ENCODE data around the gene NCOA7.
"Not testable (repeated sequence)": the region's sequence is repeated elsewhere in the genome, so short reads cannot be mapped to it uniquely, and the experiment has no call there.

Gene NCOA7

DNA sequence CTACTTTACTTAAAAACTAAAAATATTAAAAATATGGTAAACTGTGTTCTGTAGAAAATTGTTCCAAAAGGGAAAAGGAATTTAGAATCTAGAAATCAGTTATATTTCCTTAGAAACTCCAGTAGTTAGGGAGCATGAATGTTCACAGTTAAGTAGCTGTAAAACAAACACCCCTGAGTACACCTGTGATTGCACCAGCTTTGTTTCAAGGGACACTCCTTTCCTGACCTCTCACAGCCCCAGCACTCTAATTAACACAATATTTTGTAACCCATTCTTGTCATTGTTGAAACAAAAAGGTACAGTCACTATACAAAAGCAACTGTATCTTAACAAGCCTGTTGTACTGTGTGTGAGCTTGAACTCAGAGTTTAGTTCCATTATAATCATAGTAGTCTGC lies 72.3 kb downstream of the NCOA7 start:
- no peak for DNase-seq (ENCODE audit: extremely low read depth in 1 of 2, low read depth in 1 of 2)

DNA sequence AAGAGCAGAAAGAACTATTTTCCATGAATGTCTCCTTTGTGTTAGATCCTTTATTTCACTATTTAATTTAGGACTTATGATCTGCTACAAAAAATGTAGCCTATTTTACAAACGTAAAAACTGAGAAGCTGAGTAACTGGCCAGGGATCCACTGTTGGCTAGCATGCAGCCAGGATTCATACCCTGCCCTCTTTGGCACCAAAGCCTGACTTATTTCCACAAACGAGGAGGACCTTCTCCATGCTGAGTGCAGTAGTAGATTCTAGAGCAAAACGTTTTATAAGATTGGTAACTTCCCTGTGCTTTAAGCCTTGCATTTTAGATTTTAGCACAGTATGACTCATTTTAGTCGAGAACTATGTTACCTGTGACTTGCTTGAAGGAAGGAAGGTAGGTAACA lies 74.3 kb downstream of the NCOA7 start:
- no peak for DNase-seq (ENCODE audit: extremely low read depth in 1 of 2, low read depth in 1 of 2)

- DNase-seq (ENCODE audit: extremely low read depth in 1 of 2, low read depth in 1 of 2): no peak
Observed at GRCh38 chr6:125866433-125866832, 75.7 kb downstream of the NCOA7 start.

DNA sequence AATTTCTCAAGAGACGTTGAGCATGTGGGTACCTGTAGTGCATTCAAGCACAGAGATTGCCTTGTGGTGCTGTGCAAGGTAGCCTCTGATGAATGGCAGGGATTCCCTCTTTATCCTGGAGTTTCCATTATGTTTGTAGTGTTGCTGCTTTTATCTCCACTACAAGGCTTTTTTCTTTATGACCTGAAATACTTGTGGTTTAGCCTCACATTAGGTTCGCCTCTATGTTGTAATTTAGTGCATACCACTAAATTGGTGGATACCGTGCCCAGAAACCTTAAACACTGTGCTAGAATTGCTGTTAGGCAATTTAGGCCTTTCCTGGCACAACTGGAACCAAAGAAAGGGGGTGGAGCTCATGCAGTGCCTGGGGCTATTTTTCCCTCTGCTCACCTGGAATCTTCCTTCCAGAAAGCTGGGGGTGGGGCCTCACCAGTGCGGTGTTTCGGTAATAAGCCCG lies 76.8 kb downstream of the NCOA7 start:
- no peak for DNase-seq (ENCODE audit: extremely low read depth in 1 of 2, low read depth in 1 of 2)

- no peak for DNase-seq (ENCODE audit: extremely low read depth in 1 of 2, low read depth in 1 of 2)
Observed at GRCh38 chr6:125868252-125868651, 77.5 kb downstream of the NCOA7 start.

DNA sequence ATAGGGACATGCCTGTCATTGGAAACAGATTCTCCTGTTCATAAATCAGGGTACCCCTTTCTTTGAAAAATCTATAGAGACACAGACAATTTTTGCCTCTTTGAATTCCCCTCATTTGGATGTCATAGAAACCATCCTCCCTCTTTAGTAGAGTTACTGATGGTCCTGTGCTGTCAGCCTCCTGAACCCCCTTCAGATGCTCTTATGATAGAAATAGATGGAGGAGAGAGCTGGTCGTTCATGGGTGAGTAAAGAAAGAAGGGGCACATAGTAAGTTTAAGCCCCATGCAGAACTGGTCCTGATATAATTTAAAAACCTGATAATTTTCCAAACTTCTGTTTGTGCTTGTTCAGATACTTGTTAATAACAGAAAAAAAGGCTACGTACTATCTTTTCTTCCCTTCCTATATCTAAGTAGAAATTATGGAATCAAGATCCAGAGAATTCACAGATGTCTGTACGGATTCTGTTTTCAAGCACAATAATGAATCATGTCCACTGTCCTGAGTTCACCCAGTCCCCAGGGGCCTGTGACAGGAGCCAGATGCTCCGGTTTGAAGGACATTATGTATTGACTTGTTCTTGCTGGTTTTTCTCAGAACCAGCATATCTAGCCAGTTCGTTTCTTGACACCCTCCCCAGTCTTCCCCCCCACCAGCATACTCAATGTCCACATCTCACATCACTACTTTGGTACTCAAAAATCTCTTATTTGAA lies 78.1 kb downstream of the NCOA7 start:
- no peak for DNase-seq (ENCODE audit: extremely low read depth in 1 of 2, low read depth in 1 of 2)

- DNase-seq (ENCODE audit: extremely low read depth in 1 of 2, low read depth in 1 of 2): no peak
Observed at GRCh38 chr6:125869427-125869826, 78.7 kb downstream of the NCOA7 start.

DNA sequence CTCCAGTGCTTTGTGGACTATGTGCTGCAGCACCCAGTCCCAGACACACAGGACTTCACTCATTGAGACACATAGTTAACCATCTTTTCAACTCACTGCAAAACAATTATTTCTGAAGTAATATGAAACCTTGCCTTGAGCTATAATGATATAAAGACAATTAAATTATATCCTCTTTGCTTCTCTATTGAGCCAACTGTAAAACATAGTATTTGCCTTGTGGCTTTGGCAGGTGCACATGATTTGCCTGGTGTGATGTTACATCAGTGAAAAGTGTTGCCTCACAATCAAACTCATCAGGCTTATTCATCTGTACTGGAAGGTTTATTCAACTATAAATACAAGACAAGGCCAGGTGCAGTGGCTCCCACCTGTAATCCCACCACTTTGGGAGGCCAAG lies 80.6 kb downstream of the NCOA7 start:
- DNase-seq (ENCODE audit: extremely low read depth in 1 of 2, low read depth in 1 of 2): no peak

DNA sequence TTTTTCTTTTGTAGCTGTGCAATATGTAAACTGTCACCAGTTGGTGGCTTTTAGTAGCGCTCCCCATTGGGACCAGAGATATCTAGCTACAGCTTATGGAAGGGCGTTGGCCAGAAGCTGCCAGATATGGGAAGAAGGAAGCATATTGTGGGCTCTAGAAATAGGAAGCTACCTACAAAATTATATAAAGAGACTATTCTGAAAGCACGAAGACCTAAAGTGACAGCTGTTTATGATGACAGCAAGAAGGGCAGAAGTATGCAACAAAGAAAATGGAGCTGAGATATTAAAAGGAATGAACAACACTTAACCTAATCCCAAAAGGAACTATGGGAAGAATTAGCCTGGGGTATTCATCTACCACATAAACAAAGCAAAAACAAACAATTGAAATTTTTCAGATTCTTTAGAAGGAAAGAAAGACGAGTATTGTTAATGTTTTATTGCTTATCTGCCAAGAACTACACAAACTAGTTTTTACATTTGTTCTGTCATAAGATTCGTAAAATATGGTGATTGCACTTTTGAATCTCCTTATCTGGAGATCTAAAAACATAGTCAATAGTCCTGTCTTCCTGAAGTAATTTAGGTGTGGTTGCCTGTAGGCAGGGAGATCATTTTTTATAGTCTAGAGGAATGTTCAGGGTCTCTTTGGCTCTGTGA lies 81.6 kb downstream of the NCOA7 start:
- DNase-seq (ENCODE audit: extremely low read depth in 1 of 2, low read depth in 1 of 2): no peak

DNA sequence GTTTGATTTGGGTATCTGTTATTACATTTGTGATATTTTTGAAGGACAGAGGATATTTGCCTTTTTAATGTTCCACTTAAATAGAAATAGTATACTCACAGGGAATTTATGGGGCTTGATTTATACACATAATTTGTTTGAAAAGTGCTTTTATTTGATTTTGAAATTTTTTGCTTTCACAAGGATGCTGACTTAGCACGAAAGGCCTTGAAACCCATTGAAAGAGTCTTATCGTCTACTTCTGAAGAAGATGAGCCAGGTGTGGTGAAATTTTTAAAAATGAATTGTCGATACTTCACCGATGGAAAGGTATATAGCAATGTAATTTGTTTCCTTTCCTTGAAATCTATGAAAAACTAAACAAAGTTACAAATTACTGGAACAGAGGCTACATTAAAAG lies 91.5 kb downstream of the NCOA7 start:
- DNase-seq (ENCODE audit: extremely low read depth in 1 of 2, low read depth in 1 of 2): no peak

DNA sequence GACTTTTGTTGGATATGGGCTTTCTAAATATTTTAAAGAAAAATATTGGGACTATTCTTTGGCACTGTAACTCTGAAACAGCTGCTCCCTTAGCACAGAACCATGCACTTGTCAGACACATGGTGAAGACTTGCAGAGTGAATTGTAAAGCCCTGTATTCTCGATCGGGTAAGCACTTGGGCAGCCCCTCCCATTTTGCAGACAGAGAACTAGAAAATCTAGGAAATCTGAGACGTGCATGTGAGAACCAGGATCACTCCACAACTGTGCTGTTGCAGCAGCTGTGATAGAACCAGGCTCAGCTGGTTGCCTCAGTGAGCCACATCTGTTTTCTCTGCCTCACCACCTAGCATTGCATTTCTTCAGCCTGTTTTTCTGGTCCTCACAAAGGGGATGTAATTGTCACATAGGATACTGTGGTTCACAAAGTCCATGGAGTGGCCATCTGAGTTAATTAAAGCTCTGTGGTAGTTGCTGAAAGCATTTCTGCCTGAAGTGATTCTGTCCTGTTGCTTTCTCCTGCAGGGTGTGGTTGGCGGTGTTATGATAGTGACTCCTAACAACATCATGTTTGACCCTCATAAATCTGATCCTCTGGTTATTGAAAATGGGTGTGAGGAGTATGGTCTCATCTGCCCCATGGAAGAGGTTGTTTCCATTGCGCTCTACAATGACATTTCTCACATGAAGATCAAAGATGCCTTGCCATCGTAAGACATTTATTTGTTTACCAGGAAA lies 94.0 kb downstream of the NCOA7 start:
- no peak for DNase-seq (ENCODE audit: extremely low read depth in 1 of 2, low read depth in 1 of 2)

DNA sequence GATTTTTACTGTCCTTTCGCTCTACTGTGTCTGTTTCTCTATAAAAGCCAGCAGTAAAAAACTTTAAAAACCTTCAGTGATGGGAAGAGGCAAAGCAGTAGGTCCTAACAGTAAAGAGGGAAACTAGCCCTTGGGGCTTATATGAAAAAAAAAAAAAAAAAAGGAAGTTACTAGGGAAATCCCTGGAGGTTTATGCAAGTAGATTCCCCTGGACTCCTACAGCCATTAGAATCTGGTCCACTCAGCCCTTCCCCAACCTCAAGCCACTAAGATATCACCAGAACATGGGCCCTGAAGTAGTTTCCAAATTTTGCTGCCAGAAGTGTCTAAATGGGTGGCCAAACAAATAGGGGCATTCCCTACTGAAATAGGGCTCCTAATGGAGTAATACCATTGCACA lies 95.3 kb downstream of the NCOA7 start:
- no peak for DNase-seq (ENCODE audit: extremely low read depth in 1 of 2, low read depth in 1 of 2)

GRCh38 chr6:125886914-125887313 lies 96.2 kb downstream of the NCOA7 start:
- no peak for DNase-seq (ENCODE audit: extremely low read depth in 1 of 2, low read depth in 1 of 2)

- DNase-seq (ENCODE audit: extremely low read depth in 1 of 2, low read depth in 1 of 2): no peak
Observed at GRCh38 chr6:125887372-125887771, 96.6 kb downstream of the NCOA7 start.

GRCh38 chr6:125888989-125889656 lies 98.4 kb downstream of the NCOA7 start:
- no peak for DNase-seq (ENCODE audit: extremely low read depth in 1 of 2, low read depth in 1 of 2)

DNA sequence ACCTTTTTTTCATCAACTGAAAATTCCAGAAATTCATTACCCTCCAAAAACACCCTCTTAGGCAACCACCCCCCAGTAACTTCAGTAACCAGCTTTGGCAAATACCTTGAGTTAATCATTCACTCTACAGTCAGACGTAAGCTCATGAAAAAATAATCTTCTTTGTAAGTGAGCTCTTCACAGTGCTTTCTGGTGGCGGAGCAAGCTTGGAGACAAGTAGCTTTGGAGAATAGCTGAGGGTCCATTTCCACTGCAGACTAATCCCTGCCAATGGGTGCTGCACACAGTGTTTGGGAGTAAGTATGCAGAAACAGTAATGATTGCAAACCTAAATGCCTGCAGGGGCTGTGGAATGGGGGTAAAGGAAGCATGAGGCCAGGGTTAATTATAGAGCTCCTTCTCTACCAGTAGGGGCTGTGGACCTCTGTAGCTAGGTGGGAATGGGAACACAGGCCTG lies 109.0 kb downstream of the NCOA7 start:
- no peak for DNase-seq (ENCODE audit: extremely low read depth in 1 of 2, low read depth in 1 of 2)

- no peak for DNase-seq (ENCODE audit: extremely low read depth in 1 of 2, low read depth in 1 of 2)
Observed at GRCh38 chr6:125904871-125905270, 114.1 kb downstream of the NCOA7 start.

DNA sequence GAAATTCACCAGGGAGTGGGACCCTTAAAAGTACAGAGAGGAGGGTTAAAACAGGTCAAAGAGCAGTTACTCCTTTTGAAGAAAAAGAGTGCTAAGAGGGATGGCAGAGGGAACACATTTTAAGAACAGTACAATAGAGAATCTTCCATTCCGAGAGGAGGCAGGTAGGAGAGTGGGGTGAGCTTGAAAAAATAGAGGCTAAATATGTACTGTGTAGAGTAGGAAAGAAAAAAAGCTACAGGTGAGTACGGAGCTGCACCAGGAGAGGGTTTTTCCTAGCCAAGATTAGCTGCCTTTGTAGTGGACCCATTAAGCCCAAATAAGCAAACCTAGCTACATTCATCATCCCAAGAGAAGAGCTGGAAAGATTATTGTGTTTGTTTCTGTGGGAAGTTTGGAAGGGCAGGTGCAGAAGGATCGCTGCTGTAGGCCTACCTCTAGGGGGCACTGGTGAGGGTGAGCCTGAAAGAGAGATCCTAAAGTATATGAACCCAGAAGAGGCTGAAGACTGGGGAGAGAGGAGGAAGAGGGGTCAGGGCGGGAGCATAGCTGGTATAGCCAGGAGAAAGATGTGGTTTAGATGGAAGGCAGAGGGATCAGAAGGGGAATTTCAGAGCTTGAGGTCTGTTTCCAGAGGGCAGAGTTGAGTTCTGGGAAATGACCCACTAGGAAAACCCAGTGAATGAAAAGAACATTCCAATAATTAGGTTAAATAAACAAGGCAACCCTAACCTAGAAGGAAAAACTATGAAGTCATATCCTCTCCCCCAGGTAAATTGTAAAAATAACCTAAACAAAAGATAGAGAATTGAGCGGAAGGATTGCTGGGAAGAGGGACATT lies 115.6 kb downstream of the NCOA7 start:
- peak in 1 of 2 donors; percentile 21 for DNase-seq (ENCODE audit: extremely low read depth in 1 of 2, low read depth in 1 of 2)

DNA sequence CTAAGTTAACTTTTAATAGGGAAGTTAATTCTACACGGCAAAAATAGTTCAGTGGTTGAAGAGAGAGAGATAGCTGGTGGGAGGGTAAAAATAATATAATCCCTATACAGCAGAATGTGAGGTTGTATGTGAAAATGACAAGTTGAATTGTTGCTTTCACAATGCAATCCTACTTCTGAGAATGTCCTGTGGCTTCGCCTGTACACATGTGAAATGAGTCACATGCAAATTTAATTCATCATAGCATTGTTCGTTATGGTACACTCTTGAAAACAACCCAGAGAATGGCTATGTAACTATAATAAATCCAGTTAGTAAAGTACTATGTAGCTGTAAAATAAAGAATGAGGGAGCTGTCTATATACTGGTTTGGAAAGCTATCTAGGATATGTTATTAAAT lies 119.8 kb downstream of the NCOA7 start:
- no peak for DNase-seq (ENCODE audit: extremely low read depth in 1 of 2, low read depth in 1 of 2)

DNA sequence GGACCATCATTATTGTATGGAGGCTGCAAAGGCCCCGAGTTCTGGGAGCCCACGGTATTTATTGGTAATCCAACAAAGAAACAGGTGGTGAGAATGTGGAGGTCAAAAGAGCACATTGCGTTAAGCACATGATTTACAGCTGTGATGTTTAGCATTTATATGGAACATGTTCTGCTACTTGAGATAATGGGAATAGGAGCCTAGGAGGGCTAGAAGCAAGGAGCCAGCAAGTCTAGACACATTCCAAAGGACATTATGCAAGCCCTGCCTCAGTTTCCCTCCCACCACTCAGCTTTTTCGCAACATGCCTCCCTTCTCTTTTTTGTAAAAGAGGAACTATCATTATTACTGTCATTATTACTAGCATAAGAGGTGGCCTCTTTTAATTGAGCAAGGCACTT lies 120.3 kb downstream of the NCOA7 start:
- DNase-seq (ENCODE audit: extremely low read depth in 1 of 2, low read depth in 1 of 2): not testable (repeated sequence)
